ENCODE measurements around the gene SFT2D3.

The SFT2D3 gene

DNA sequence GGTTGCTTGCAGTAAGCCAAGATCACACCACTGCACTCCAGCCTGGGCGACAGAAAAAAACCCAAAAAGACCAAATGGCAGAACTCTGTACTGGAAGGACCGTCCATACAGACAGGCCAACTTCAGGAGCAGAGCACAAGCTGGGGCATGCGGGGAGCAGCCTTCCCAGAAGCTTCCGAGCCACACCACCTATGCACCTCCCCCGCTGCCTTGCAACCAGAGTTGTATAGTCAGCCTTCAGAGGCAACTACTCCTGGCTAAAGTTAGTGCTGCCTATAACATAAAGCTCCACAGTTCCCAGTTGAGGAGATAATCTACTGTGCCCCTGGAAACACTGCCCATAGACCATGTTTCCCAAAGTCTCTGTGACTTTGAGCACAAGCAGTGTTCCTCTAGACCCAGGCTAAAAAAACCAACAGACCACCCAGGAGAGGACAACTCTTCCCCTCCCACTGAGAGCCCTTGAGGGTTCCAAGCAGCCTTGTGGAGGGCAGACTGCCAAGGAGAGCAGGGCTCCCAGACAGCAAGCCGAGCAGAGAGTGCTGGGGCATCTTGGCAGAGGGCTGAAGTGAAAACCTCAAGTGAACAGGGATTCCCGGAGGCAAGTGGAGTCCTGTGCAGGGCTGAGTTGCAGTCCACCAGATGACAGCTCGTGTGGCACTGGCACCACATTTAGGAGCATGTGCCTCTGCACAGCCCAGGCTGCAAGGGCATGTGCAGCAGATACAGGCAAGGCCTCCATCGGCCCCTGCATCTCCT, 6.8 kb downstream of the SFT2D3 start:
- DNase-seq (ENCODE audit: low spot score): no peak

DNA sequence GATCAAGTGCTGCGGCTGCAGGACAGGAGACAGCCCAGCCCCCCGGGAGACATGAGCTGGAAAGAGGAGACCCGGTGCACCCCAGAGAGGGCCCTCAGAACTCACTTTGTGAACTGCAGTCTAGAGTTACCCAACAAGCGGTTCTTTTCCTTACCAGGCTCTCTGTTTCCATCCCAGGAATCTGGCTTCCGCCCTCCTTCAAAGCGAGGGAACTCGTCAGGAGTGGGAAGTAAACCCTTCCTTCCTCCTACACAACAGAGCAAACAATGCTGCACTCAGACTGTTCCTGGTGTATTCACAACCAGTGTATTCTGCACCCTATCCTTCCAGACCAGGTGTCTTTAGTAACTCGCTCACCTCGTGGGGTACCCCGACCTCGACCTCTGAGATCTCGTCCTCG, 8.0 kb downstream of the SFT2D3 start:
- DNase-seq (ENCODE audit: low spot score): no peak

GRCh38 chr2:127712999-127713398, 11.7 kb downstream of the SFT2D3 start:
- no peak for DNase-seq (ENCODE audit: low spot score)

- DNase-seq (ENCODE audit: low spot score): no peak
These were observed 12.3 kb downstream of the SFT2D3 start for GRCh38 chr2:127713562-127713961.

DNA sequence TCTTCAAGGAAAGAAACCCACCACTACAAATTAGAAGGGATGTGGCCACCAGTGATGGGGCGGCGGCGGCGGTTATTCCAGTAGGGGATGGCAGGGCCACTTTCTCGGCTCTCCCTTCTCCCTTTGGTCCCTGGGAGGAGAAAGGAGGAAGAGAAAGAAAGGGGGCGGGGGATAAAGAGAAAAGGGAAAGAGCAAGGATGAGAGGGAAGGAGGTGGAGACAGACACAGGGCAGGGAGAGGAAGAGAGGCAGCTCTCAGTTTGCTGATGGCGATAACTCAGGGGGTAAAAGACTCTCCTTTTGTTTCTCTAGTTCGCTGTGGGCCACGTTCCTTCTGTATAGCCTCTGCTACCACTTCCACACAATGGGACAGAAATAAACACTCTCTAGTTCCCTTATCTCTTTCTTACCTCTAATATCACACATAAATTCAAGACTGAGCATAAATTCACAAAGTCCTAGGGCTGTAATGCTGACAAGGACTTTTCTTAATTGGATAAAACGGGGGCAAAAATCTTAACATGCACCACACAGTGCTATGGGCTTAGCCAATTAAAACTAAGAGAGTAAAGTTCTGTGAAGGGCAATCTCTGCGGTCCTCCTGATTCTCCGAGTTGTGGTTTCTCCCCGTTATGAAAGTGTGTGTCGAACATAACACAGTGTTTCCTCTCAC, 14.6 kb downstream of the SFT2D3 start:
- no peak for DNase-seq (ENCODE audit: low spot score)

- DNase-seq (ENCODE audit: low spot score): no peak
These were observed 17.0 kb downstream of the SFT2D3 start for GRCh38 chr2:127718271-127718670.

GRCh38 chr2:127719301-127720218, 18.3 kb downstream of the SFT2D3 start:
- no peak for DNase-seq (ENCODE audit: low spot score)

DNA sequence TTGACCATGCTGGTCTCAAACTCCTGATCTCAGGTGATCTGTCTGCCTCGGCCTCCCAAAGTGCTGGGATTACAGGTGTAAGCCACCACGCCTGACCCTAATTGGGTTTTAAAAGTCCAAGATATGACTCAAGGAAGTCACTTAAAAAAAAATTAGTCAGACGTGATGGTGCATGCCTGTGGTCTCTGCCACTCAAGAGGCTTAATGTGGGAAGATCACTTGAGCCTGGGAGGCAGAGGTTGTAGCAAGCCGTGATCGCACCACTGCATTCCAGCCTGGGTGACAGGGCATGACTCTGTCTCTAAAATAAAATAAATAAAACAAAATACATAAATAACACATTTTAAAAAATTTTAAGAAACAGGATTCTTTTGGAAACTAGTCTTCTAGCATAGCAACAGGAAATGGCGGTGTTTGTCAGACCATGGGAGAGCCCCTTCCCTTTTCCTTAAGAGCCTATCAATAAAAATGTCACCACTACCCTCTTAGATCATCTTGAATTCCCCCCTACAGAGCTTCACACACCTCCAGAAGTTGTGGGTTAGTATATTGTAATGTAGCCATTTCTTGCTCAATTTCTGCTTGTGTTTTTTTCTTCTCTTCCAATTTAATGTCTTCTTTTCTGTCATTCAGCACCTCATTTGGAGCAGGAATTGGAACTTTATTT, 20.1 kb downstream of the SFT2D3 start:
- DNase-seq (ENCODE audit: low spot score): no peak

DNA sequence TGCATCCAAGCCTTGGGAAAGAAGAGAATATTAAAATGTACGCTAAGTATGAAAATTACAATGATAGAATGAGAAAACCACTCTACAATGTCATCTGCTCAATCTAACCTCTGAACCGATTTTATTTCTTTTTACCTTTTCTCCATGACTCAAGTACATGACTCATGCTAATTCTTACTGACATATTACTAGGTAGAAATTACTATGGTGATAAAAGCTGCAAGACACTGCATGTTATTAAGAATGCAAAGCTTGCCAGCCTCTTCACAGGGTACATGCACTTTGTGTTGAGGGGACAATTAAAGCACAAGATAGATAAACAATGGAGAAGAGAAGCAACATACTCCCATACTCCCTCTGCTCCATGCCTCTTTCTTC, 20.7 kb downstream of the SFT2D3 start:
- no peak for DNase-seq (ENCODE audit: low spot score)

DNA sequence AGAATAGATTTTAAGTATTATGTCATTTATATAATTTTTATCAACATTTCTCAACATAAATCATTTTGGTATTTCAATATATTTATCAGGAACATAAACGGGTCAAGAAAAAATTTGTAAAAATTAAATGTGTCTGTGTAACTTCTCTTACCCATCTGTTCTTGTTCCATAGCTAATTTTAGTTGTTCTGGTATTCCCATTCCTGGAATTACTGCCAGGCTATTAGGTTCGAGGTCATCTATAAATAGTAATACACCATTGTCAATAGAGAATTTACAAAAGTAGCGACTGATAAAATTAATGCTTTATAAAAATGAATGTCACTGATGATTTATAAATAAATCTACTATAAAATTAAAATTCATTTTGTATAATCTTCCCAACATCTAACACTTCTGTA, 21.5 kb downstream of the SFT2D3 start:
- DNase-seq (ENCODE audit: low spot score): no peak

DNA sequence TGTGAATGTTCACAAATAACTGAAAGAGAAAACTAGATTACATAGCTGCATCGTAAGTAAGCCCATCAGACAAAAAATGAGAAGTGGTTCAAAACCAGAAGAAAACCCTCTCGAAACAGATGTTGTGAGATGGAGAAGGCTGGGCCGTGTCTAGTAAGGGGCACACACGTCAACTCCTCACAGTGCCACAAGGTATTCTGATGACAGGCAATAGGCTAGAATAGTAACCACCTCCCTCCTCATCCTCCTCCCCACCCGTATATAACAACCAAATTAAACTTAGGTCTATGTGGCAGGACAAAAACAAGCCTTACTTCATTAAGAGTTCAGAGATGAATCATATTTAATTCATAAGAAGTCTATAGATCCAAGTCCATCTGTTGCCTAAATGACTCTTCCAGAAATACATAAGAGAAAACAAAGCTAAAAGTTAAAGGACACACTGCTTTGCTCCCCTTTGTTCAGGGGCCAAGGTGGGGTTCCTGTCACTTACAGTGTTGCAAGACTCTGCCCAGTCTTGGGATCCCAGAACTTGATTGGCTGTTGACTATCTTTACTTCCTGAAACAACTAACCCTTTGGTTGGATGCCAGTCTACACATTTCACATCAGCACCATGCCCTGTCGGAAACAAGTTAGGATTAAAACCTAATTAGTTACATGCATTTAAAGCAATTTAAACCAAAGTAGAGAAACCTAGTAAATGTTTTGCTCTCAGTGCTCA, 25.0 kb downstream of the SFT2D3 start:
- DNase-seq (ENCODE audit: low spot score): no peak

DNA sequence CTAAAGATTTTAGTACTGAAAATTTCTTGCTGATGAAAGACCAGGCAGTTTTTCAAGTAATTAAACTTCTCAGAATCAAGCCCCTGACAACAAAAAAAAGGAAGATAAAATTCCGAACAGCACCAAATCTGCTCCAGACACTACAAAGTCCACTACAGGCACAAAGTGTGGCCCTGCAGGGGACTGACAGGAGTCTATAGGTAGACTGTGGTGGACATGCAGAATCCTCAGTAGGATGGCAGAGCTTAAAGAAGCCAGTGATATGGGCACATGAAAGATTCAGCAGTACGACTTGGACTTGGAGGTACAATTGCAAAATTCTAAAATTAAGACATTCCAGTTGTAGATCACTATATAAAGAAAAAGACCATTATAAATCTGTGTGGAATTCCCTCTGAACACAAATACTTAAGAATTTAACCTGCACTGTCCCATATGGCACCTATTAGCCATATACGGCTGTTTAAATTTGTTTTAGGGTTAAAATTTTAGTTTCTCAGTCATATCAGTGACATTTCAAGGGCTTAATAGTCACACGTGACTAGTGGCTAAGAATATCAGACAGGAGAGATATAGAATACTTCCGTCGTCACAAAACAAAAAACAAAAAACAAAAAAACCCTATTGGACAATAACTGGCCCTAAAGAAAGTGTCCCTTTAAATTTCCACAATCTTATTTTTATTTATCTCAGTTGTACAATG, 32.0 kb downstream of the SFT2D3 start:
- DNase-seq (ENCODE audit: low spot score): no peak

- no peak for DNase-seq (ENCODE audit: low spot score)
These were observed 32.7 kb downstream of the SFT2D3 start for GRCh38 chr2:127733816-127734537.

DNA sequence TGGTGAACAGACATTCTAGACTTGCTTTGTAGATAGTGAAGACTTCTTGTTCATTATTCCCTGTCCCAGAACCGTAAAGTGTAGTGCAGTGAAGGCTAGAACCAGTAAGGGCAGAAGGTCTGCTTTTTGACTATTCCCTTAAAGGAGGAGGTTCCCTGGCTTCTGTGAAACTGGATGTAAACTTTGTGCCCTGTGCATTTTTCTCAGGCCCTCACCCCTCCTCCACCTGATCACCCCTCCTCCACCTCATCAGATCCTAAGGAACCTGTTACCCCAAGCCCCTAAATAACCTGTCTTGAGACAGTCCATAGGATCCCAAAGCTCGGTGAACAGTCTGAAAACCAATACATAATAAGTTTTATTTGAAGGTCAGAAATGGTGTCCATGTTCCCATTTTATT, 33.7 kb downstream of the SFT2D3 start:
- DNase-seq (ENCODE audit: low spot score): no peak

DNA sequence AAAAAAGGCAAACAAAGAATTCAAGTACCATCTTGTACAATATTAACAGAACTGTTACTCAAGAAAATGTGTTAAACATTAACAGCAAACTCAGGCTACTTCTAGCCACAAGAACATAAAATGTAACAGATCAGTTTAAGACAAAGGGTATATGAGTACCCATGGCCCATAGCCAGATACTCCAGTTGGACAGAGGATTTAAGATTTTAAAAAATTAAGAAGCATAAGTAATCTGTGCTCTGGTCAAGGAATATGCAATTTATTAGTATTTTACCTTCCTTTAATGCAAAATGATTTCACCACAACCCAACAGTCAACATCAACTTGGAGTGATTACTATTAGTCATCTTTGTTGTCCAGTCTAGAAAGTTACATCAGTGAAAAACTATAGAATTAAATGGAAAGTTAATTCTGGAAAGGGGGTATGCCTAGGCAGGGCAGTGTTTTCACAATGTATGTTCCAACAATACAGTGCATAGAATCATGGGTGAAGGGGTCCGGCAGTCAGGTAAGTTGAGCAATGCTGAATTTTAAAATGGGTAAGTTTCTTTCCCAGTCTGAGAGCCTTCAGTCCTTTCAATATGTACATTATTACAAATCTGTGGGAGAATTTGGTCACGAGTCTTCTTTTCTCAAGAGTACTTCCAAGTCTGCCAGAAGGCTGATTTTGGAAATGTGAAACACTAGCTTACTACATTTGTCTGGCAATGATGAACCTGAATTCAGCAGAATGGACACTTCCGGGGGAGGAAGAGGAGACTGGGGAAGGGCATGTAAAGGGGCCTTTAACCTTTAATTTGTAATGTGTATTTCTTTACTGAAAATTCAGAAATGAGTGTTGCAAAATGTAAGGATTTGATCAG, 34.5 kb downstream of the SFT2D3 start:
- DNase-seq (ENCODE audit: low spot score): no peak

- DNase-seq (ENCODE audit: low spot score): no peak
These were observed 36.6 kb downstream of the SFT2D3 start for GRCh38 chr2:127737892-127738291.

DNA sequence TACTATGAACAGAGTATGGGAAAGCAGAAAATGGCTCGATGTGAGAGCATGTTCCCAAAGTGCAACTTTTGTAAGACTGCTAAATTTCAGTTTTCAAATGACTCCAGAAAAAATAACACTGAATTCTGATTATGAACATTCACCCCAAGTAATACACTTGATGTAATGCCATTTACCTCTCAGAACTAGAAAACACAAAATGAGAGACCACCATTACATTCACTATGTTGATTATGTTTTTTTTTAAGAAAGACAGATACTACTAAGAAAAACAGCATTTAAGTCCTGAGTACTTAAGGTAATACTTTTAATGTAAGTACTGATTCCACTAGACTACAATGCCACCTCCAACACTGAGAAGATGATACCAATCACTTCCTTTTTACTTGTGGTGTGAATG, 38.5 kb downstream of the SFT2D3 start:
- DNase-seq (ENCODE audit: low spot score): no peak

GRCh38 chr2:127740665-127741288, 39.5 kb downstream of the SFT2D3 start:
- no peak for DNase-seq (ENCODE audit: low spot score)
